Stimulated activated CD8-positive, alpha-beta memory T cell treated with anti-CD3 and anti-CD28 coated beads, Interleukin-4, amount 100 ng/mL, for 24 hours (primary cell): ENCODE results near the gene CCDC33.
"Not testable (repeated sequence)": the region's sequence is repeated elsewhere in the genome, so short reads cannot be mapped to it uniquely, and the experiment has no call there.

Experiments used
- DNase-seq: peaks from one replicate; pipeline ENCODE4 v3.0.0-alpha.2; 2020; ENCODE audit warnings: low read depth

CCDC33 gene

DNA sequence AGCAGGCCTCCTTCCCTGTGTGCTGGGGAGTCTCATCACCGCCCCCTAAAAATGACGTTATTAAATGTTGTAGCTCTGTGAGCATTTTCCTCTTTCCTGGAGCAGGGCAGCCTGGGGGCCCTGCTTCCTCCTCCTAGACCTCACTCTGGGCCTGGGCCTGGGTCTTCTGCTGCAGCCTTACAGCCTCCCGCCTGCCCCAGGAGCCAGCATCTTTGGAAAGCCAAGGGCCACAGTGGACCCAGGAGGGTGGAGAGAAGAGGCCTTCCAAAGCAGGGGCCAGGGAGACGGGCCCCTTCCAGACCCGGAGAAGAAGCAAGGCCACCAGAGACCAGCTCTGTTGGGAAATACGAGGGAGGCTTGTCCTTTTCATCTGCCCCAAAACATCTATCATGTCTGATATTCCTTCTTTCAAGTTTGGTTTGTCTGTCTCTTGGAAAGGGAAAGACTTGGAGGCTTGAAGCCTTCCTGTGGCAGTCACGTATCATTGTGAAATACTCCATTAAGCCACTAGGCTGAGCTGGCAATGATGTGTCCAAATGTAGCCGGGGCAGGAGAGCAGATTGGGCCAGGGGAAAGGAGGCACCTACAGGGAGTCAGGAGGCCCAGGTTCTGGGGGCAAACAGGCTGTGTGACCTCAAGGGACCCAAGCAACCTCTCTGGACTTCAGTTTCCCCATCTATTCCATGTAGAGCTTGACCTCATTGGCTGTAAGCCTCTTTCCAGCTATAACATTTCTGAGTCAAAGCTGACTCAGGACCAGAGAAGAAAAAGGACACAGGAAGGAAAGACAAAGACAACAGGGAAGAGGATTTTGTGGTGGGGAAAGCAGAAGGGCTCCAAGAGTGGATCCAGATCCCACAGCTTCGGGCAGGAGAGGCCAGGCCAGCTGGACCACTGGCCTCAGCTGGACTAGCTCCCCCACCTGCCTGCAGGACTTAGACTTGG lies 100.2 kb downstream of the CCDC33 start:
- no peak for DNase-seq

DNA sequence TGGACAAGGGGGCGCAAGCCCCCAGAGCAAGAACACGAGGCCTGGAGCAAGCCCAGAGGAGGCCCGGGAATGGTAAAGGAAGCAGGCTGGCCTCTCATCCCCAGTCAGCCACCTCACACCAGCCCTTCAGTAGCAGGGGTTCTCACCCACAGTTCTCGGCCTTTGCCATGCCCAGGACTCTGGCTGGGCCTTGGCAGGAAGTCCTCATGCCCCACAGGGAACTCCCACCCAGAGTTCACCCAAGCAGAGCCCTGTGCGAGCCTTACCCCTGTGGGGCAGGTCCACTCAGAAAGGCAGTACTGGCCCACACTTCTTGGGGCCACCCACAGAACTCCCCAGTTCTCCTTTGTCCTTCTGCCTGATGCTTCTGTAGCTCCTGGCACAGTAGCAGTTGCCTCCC lies 101.0 kb downstream of the CCDC33 start:
- DNase-seq = no peak

DNA sequence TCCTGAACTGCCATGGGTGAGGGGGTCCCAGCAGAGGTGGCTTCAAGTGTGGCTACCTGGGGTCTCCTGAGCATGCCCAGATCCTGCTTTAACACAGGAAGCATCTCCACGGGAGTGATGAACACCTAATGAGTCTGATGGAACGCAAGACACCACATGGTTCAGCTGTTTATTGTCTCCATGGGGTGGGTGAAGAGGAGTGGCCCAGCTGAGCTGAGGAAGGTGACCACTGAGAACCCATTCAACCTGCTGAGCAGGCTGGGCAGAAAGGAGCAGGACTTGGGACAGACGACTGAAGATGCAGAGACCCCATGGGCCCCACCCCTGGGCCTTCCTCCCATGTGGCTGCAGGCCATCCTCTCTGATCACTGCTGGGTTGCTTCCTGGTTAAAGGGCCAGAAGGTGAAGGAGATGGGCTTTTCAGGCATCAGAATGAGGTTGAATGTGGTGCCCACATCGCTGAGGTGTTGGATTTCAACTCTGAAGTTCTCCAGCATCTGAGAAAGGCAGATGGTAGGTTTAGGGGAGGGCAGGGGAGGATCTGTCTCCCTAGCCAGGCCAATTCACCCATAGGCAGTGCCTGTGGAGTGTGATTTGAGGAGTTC lies 101.6 kb downstream of the CCDC33 start:
- no peak for DNase-seq

- no peak for DNase-seq
Measured at GRCh38 chr15:74338676-74339075, 102.5 kb downstream of the CCDC33 start.

GRCh38 chr15:74339371-74339770 lies 103.2 kb downstream of the CCDC33 start:
- DNase-seq = no peak

- no peak for DNase-seq
Measured at GRCh38 chr15:74340150-74340549, 104.0 kb downstream of the CCDC33 start.

- DNase-seq = no peak
Measured at GRCh38 chr15:74343127-74343796, 107.1 kb downstream of the CCDC33 start.

- no peak for DNase-seq
Measured at GRCh38 chr15:74343797-74344127, 107.6 kb downstream of the CCDC33 start.

- DNase-seq = no peak
Measured at GRCh38 chr15:74345051-74345450, 108.9 kb downstream of the CCDC33 start.

- no peak for DNase-seq
Measured at GRCh38 chr15:74347757-74348250, 111.7 kb downstream of the CCDC33 start.

- no peak for DNase-seq
Measured at GRCh38 chr15:74349241-74349778, 113.2 kb downstream of the CCDC33 start.

GRCh38 chr15:74350295-74351275 lies 114.5 kb downstream of the CCDC33 start:
- DNase-seq = no peak

DNA sequence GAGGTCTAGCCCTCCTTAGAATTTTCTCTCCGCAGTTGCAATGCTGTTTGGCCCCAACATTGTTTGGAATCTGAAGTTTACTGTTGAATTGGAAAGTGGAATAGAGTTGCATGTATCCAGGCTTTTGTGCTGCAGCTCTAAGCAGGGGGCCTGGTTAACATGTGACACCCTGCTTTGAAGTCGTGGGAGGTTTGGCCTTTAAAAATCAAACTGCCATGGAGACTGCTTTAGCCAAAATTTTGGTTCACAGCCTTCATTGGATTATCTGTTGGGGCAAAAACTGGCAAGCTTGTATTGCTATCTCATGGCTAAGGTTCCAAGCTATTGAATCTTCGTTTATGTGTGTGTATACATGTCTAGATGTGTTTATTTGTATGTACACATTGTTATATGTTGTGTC lies 115.5 kb downstream of the CCDC33 start:
- no peak for DNase-seq

- no peak for DNase-seq
Measured at GRCh38 chr15:74352393-74352910, 116.3 kb downstream of the CCDC33 start.

DNA sequence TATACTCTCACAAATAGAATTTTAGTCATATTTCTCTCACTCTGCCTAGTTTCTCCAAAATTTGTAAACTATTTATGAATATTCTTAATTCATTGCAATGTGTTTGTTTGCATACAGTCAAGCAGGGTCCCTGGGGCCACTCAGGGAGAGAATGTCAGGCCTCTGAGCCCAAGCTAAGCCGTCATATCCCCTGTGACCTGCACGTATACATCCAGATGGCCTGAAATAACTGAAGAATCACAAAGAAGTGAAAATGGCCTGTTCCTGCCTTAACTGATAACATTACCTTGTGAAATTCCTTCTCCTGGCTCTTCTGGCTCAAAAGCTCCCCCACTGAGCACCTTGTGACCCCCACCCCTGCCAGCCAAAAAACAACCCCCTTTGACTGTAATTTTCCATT lies 117.9 kb downstream of the CCDC33 start:
- not testable (repeated sequence) for DNase-seq

DNA sequence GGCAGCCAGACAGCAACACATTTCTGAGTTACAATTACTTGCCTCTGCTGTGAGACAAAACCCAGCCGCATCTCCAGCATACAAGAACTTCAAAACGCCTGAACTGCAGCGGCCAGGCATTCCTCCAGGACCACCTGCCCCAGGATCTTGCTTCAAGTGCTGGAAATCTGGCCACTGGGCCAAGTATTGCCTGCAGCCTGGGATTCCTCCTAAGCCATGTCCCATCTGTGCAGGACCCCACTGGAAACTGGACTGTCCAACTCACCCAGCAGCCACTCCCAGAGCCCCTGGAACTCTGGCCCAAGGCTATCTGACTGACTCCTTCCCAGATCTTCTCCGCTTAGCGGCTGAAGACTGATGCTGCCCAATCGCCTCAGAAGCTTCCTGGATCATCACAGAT lies 119.9 kb downstream of the CCDC33 start:
- not testable (repeated sequence) for DNase-seq

GRCh38 chr15:74357514-74357913 lies 121.4 kb downstream of the CCDC33 start:
- not testable (repeated sequence) for DNase-seq

DNA sequence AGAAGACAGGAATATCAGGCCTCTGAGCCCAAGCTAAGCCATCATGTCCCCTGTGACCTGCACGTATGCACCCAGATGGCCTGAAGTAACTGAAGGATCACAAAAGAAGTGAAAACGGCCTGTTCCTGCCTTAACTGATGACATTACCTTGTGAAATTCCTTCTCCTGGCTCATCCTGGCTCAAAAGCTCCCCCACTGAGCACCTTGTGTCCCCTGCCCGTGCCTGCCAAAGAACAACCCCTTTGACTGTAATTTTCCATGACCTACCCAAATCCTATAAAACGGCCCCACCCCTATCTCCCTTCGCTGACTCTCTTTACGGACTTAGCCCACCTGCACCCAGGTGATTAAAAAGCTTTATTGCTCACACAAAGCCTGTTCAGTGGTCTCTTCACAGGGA lies 123.2 kb downstream of the CCDC33 start:
- not testable (repeated sequence) for DNase-seq

GRCh38 chr15:74360855-74361254 lies 124.7 kb downstream of the CCDC33 start:
- not testable (repeated sequence) for DNase-seq

DNA sequence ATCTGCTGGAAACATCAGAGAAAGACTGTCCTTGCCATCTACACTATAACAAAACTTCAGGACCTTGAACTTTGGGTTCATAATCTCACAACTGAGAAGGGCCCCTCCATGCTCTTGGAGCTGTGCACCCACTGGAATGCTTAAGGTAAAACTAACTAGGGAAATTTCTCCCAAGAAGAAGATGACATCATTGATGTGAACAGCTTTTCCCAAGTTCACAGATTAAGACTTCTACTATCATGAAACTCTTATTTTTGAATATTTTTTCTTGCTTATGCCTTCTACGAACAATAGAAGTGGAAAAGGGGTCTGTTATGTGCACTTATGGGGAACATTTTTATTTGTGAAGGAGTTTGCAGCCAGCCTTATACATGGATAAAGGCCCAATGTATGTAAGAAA lies 126.4 kb downstream of the CCDC33 start:
- DNase-seq = no peak
